GM19351 (cell line): ENCODE data around the gene STK33.

Experiments used
- ATAC-seq: cut with Tn5 transposase; IDR thresholded peaks from one replicate; pipeline ENCODE4 v1.9.1; 2021; ENCODE audit warnings: mild to moderate bottlenecking, moderate library complexity; ENCODE audit not compliant: unreplicated experiment

Gene STK33

DNA sequence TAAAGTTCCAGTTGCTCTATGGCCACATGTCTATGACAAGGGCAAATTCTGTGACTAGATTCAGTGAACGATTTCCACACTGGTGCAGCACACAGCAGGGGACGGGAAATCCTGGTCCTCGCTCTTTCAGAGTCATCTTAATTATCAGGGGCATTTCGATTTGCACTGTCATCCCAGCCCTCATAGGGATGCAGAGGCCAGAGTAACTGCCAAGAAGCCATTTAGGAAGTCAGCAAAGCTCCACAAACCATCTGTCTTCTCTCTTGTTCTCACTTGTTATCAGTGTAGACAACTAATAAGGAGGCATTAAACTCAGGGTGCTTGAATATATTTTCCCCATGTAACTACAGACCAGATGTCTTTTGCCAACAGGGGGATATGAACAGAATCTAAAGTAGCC, 151.7 kb downstream of the STK33 start:
- no peak for ATAC-seq

- no peak for ATAC-seq
These were observed 153.4 kb downstream of the STK33 start for GRCh38 chr11:8440649-8441048.

DNA sequence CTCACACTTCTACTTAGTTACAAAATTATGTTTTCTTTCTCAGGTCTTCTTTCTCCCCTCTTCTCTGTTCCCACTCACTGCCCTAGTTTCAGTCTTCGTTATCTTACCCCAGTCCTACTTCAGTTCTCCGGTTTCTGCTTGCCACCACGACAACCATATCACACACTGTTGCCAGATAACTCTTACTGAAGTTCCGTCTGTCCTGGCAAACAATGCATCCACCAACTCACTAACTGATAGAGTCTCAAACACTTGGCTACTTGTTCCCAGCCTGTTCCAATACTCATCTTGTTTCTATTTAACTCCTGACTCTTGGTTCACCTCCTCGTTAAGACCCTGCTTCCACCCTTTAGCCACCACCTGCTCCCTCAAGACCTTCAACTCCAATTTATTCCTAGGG, 164.5 kb downstream of the STK33 start:
- no peak for ATAC-seq

GRCh38 chr11:8426076-8426475, 168.0 kb downstream of the STK33 start:
- no peak for ATAC-seq

- no peak for ATAC-seq
These were observed 178.8 kb downstream of the STK33 start for GRCh38 chr11:8415195-8415594.

- no peak for ATAC-seq
These were observed 185.7 kb downstream of the STK33 start for GRCh38 chr11:8408151-8408941.

DNA sequence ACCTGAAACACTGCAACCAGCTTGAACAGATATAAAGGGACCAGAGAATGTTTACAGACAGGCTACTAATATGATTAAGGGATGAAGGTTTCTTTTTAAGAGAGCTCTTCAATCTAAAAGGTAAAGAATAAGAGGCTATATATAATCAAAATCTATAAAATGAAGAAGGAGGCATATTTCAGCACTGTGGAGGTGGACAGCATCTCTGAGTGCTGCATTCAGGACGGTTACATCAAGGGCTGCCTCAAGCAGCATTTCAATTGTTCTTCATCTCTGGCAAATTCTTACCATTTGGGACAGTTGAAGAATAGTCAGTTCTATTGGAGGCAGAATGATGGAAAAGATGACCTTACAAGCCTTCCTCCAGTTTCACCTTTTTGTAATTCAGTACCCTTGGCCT, 190.7 kb downstream of the STK33 start:
- no peak for ATAC-seq

GRCh38 chr11:8392886-8393285, 201.1 kb downstream of the STK33 start:
- no peak for ATAC-seq

DNA sequence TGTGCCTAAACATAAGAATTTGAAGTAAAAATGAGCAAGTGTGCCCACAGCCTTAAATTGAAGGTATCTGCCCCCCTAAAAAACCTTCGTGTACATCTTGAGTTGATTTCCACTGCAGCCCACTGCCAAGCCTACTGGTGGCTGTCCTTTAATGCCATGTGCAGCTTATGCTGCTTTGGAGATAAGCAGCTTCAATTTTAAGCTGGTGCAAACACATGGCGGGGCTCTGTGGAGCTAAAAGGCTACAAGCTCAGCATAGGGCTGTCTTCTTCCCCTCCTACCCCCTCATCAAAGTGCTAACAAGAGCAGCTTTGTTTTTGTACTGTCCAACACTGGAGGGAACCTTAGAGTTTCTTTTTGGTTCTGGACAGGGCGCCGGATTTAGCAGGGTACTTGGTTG, 201.9 kb downstream of the STK33 start:
- ATAC-seq, result no peak

DNA sequence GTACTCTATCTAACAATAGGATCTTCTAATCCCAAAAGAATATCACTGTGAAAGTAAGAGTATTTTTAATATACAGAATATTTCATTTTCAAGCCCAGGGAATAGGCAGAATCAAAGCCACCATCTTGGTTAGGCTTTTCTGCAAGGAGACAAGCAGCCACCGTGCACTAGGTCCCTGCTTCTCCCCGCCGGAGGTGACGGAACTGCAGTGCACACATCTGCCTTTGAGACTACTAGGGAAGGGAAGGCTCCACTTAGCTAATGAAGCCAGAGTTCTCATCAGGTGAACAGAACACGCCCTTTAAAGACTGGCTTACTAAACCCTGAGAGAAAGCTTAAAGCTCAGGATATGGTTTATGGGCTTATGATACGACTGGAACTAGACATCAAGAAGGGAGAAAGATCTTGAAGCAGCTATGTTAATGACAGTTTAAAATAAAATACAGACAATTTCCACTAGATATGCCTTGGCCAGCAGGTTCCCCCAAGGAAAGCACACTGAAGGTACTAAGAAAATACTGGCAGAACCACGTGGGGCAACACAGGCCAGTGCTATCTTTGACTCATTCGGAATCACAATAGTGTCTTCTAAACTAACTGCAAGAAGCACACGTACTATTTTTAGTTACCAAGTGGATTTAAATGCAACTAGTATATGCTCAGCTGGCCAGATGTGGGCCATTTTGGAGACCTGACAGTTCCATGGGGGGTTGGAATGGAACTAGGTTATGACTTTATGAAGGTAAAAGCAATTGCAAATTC, 203.0 kb downstream of the STK33 start:
- ATAC-seq, result no peak

- no peak for ATAC-seq
These were observed 204.7 kb downstream of the STK33 start for GRCh38 chr11:8389029-8389996.

- no peak for ATAC-seq
These were observed 206.3 kb downstream of the STK33 start for GRCh38 chr11:8387693-8388092.

DNA sequence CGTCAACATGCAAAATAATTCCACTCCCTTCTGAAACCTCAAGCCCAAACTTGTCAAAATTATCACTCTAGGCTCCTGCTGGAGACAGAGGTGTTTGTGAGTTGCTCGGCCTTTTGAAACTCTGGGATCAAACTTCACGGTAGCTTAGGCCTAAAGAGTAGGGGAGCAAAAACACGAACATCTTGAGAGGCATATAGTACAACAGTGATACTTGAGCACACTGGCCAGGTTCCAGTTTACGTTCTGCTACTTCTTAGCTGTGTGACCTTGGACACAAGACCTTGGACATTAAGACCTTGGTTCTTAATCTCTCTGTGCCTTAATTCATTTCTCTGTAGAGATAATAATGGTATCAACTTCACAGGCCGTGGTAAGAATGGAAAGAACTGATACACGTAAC, 206.9 kb downstream of the STK33 start:
- no peak for ATAC-seq

DNA sequence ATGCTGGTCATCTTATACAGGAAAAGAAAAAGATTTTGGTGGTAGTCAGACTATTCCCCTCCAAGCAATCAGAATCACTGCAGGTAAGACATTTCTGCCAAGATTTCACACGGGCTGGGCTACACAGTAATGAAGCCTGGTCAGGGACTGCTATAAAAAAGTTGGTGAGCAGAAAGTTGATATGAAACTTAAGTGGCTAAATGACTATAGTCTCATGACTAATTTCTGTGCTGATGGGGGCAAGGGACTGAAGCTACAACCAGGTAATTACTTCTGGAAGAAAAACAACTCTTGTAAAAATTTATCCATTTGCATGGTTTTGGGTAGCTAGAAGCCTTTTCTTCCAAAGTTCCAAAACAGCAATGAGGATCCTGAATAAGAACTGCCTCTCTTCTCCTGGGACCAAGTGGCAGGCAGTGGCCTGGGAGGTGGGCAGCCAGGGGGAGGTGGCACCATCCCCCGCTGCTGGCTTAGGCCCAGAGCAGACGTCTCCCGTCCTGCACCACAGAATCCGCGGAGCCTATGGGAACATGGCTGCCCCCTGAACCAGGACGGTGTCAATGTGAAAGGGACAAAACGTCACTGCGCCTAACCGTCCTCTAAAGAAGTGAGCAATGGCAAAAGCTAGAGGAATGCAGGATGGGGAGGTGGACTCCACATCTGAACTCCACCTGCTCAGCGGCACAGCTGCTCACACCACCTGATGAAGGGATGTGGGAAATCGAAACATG, 207.7 kb downstream of the STK33 start:
- ATAC-seq, result peak; percentile 52

DNA sequence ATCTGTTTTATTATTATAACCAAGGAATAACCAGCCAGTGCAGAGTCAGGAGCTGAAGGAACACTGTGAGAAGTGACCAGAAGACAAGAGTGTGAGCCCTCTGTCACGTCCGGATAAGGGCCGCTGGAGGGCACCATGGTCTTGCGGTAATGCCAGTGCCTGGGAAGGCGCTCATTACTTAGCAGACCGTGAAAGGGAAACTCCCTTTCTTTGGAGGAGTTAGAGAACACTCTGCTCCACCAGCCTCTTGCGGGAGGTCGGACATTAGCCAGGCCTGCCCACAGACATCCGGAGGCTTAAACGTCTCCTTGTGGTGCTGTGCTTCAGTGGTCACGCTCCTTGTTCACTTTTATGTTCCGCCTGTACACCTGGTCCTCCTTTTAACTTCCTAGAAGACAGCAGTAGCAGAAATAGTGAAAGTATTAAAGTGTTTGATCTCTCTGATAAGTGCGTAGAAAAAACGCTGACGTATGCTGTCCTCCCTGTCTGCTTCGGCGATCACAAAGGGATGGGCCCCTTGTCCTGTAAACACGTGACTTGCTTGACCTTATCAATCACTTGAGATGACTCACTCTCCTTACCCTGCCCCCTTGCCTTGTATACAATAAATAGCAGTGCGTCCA, 209.7 kb downstream of the STK33 start:
- peak; percentile 58 for ATAC-seq

DNA sequence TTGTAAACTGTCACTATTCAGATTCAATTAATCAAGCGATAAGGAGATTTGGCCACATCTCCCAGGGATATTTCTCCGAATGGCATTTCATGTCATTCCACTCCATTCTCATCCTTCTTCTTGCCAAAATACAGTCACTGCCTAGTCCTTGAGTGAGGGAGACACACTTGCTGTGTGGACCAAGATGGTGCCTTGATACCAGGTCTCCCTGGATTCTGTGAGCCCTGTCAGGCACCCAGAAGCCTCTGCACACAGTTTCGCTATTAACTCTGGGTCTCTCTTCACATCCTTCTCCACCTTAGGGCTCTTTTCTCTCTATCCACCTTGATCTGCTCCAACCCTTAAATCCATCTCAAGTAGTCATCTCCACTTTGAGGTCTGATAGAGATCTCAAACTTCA, 210.4 kb downstream of the STK33 start:
- ATAC-seq, result no peak

DNA sequence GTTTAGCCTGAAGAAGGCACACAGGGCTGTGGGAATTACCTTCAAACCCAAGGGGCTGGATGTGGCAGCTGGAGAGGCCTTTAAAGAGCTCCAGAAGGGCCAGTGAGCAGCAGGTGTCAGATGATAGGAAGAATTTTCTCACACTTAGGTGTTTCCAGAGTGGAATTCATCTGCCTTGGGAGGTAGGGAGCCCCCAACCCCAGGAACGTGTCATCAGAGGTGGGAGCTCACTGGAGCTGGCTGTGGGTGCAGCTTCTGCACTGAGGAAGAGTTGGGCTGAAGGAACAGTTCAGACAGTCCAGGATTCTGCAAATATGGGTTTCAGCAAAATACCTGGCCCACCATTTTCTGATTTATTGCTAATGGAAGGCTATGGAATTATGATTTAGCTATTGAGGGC, 210.8 kb downstream of the STK33 start:
- no peak for ATAC-seq

DNA sequence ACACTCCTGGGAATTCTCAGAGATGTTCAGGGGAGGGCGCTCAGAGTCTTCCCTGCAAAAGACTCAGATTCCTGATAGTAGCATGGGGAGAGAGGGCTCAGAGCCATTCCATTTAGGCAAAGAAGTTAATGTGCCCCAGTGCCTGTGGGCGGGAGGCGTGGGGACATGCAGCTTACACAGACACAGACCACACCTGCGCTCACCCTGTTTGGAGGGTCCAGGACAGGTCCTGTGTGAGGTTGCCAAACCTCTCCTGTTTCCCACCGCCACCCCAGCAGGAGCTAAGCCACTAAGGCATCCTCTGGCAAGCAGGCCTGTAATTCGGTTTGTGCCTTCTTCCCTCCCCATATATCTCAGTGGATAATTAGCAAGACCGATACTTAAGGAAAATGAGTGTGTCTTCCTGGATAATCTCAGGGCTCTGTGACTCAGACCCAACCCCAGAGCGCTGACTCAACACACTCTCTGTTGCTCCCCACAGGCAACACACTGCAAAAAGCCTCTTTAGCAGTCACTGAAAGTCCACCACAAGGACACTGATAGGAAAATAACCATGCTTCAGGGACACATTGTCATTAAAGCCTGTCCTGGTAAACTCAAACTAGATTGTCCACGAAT, 211.5 kb downstream of the STK33 start:
- no peak for ATAC-seq

DNA sequence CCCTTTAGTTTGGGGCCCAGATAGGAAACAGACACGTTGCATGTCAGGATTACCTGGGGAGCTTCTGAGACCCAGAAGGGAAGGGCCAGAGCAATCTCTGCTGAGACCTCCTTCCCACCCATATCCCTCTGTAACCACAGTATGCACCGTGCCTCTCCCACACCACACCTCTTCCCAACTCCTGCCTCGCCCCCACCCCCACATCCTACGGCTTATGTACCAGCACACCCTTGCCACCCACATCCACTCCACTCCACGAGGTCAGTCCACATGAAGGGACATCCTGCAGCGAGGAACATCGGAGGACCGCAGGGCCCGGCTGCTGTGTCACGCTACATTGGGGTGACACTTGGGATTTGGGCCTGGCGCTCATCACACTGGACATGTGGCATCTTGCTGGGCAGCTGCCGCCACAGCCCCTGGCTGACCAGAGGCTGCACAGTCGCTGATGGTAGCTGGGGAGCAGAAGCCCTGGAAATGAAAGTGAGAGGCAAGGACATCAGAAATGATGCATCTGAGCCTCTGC, 212.1 kb downstream of the STK33 start:
- no peak for ATAC-seq
